AG04449 (cell line): ENCODE results near the gene SMPD3.

Experiments
- CTCF ChIA-PET: fragments of 350-600 bp; formaldehyde crosslinking; extraction: SDS; loops from one replicate; lab custom pipeline; 2021; ENCODE audit warnings: antibody characterized with exemption; lab: Yijun Ruan, JAX
- POLR2A ChIA-PET: fragments of 400-600, 350-600 bp; formaldehyde crosslinking; extraction: SDS; loops from one replicate; lab custom pipeline; 2020; ENCODE audit warnings: antibody characterized with exemption, inconsistent platforms; lab: Yijun Ruan, JAX
- DNase-seq: peaks from one replicate; pipeline ENCODE4 v3.0.0-alpha.2; 2010; ENCODE audit warnings: low read depth, low spot score
- H3K4me3 ChIP-seq: 2 replicates; pipeline ENCODE4 v1.5.1; 2011; ENCODE audit warnings: low read depth, mild to moderate bottlenecking, control low read depth, low read length
- CTCF ChIP-seq: IDR thresholded peaks from one replicate; pipeline ENCODE4 v1.5.1; 2011; ENCODE audit warnings: mild to moderate bottlenecking, moderate library complexity, low read length, control low read depth, inconsistent platforms; ENCODE audit not compliant: insufficient read depth; ENCODE audit errors: missing control alignments

Gene SMPD3

GRCh38 chr16:68389006-68389405 is 59.3 kb downstream of the SMPD3 start:
- H3K4me3 ChIP-seq = no peak overlapping the region
- ChIA-PET CTCF (interaction anchor here (0.6 to 3.9 kb wide), 3 partner anchors 7 to 17 kb away, joined by 3 to 19 read pairs (median 4); no protein-coding TSS in a partner anchor), POLR2A (no interaction called here)
- no peak for TF ChIP-seq CTCF
- no peak for DNase-seq

GRCh38 chr16:68388124-68388523 is 60.2 kb downstream of the SMPD3 start:
- TF ChIP-seq CTCF = no peak
- no peak for DNase-seq
- no peak overlapping the region for H3K4me3 ChIP-seq
- POLR2A ChIA-PET = no interaction called here
- CTCF ChIA-PET = interaction anchor here (0.6 to 3.9 kb wide), 3 partner anchors 8 to 18 kb away, joined by 3 to 19 read pairs (median 4); no protein-coding TSS in a partner anchor

GRCh38 chr16:68387301-68387700 is 61.0 kb downstream of the SMPD3 start:
- no peak for TF ChIP-seq CTCF
- no peak overlapping the region for H3K4me3 ChIP-seq
- DNase-seq = no peak
- CTCF ChIA-PET = interaction anchor here (1.3 to 3.9 kb wide), 2 partner anchors 9 to 14 kb away, joined by 3 to 19 read pairs; no protein-coding TSS in a partner anchor
- POLR2A ChIA-PET = no interaction called here

- no peak for TF ChIP-seq CTCF
- ChIA-PET POLR2A (no interaction called here), CTCF (interaction anchor here (1.3 to 3.9 kb wide), 2 partner anchors 9 to 14 kb away, joined by 3 to 19 read pairs; no protein-coding TSS in a partner anchor)
- DNase-seq = no peak
- no peak overlapping the region for H3K4me3 ChIP-seq
Measured at GRCh38 chr16:68386628-68387027, 61.7 kb downstream of the SMPD3 start.

GRCh38 chr16:68385371-68385770 is 62.9 kb downstream of the SMPD3 start:
- no peak for DNase-seq
- TF ChIP-seq CTCF = no peak
- H3K4me3 ChIP-seq = no peak overlapping the region
- ChIA-PET POLR2A (no interaction called here), CTCF (interaction anchor here (1.3 to 3.9 kb wide), 2 partner anchors 9 to 11 kb away, joined by 3 to 19 read pairs; no protein-coding TSS in a partner anchor)

- TF ChIP-seq CTCF = no peak
- ChIA-PET CTCF (interaction anchor here (1.0 to 4.0 kb wide), 6 partner anchors 9 to 134 kb away, joined by 3 to 31 read pairs (median 4); no protein-coding TSS in a partner anchor), POLR2A (no interaction called here)
- H3K4me3 ChIP-seq = no peak overlapping the region
- no peak for DNase-seq
Measured at GRCh38 chr16:68384288-68385161, 63.8 kb downstream of the SMPD3 start.
